ENCODE results near the gene CPEB3. TPM values are rescaled to one million over a fixed set of nuclear protein-coding genes. Genes with fewer than 3 reads are reported as not detected.
"Not testable (repeated sequence)": the region's sequence is repeated elsewhere in the genome, so short reads cannot be mapped to it uniquely, and the experiment has no call there.

Gene CPEB3
- total RNA-seq, 1 donor from 2014 or later, result 2.4 TPM

- Histone ChIP-seq H3K4me3 (ENCODE audit: low read depth, low read length) (no peak overlapping the region), H3K27me3 (ENCODE audit: control insufficient read depth, insufficient read depth, low read length) (no peaks in the 10 kb centered on the region), H3K36me3 (ENCODE audit: control insufficient read depth, insufficient read depth, low read length) (peaks cover 7% of the 10 kb centered on the region)
- TF ChIP-seq CTCF (IDR thresholded peaks at IDR 0.05; ENCODE audit: insufficient read depth, low read length, severe bottlenecking), result no peak
- DNase-seq (ENCODE audit: low read depth) (peak; percentile 25), FAIRE-seq (no peak)
Observed at GRCh38 chr10:92027141-92027540, 263.7 kb downstream of the CPEB3 start.

DNA sequence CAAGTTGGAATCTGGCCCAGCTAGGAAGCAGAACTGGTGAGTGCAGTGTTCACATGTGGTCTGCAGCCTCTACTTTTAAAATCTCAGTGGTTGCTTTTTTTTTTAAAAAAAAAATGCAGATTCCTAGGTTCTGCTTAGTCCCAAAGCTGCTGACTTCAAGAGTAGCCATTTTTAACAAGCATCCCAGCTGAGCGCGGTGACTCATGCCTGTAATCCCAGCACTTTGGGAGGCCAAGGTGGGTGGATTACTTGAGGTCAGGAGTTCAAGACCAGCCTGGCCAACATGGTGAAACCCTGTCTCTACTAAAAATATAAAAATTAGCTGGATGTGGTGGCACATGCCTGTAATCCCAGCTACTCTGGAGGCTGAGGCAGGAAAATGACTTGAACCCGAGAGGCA is 265.5 kb downstream of the CPEB3 start:
- H3K4me3 ChIP-seq (ENCODE audit: low read depth, low read length); H3K27me3 ChIP-seq (ENCODE audit: control insufficient read depth, insufficient read depth, low read length); H3K36me3 ChIP-seq (ENCODE audit: control insufficient read depth, insufficient read depth, low read length); FAIRE-seq; DNase-seq (ENCODE audit: low read depth): not testable (repeated sequence)

DNA sequence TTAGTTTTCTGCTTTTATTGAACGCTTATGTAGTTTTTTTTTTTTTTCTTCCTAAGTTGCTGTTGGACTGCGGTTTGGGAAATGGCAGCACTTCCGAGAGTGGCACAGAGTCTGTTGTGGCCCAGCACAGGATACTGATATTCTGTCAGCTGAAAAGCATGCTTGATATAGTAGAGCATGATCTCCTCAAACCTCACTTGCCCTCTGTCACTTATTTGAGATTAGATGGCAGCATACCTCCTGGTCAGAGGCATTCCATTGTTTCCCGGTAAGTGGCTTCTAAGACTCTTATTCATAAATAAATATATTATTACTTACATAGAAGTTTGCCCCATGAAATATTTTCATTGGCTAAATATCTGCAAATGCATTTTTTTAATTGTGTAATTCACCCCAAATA is 266.2 kb downstream of the CPEB3 start:
- FAIRE-seq (no peak), DNase-seq (ENCODE audit: low read depth) (no peak)
- Histone ChIP-seq H3K36me3 (ENCODE audit: control insufficient read depth, insufficient read depth, low read length) (peaks cover 8% of the 10 kb centered on the region), H3K4me3 (ENCODE audit: low read depth, low read length) (no peak overlapping the region), H3K27me3 (ENCODE audit: control insufficient read depth, insufficient read depth, low read length) (no peaks in the 10 kb centered on the region)
- TF ChIP-seq CTCF (IDR thresholded peaks at IDR 0.05; ENCODE audit: insufficient read depth, low read length, severe bottlenecking), result no peak

- no peak for TF ChIP-seq CTCF (IDR thresholded peaks at IDR 0.05; ENCODE audit: insufficient read depth, low read length, severe bottlenecking)
Observed at GRCh38 chr10:92014620-92015019, 276.3 kb downstream of the CPEB3 start.

GRCh38 chr10:92011560-92012214 is 279.2 kb downstream of the CPEB3 start:
- DNase-seq (ENCODE audit: low read depth) (peak; percentile 89), FAIRE-seq (no peak)
- Histone ChIP-seq H3K4me3 (ENCODE audit: low read depth, low read length) (no peak overlapping the region), H3K36me3 (ENCODE audit: control insufficient read depth, insufficient read depth, low read length) (peaks cover 7% of the 10 kb centered on the region), H3K27me3 (ENCODE audit: control insufficient read depth, insufficient read depth, low read length) (no peaks in the 10 kb centered on the region)
- no peak for TF ChIP-seq CTCF (IDR thresholded peaks at IDR 0.05; ENCODE audit: insufficient read depth, low read length, severe bottlenecking)

More at GRCh38 chr10:92014620-92015019, 276.3 kb downstream of the CPEB3 start:
- H3K27me3 ChIP-seq (ENCODE audit: control insufficient read depth, insufficient read depth, low read length), result no peaks in the 10 kb centered on the region
- DNase-seq (ENCODE audit: low read depth) (peak; percentile 21), FAIRE-seq (no peak)
- no peak overlapping the region for H3K4me3 ChIP-seq (ENCODE audit: low read depth, low read length)
- peaks cover 8% of the 10 kb centered on the region for H3K36me3 ChIP-seq (ENCODE audit: control insufficient read depth, insufficient read depth, low read length)

DNA sequence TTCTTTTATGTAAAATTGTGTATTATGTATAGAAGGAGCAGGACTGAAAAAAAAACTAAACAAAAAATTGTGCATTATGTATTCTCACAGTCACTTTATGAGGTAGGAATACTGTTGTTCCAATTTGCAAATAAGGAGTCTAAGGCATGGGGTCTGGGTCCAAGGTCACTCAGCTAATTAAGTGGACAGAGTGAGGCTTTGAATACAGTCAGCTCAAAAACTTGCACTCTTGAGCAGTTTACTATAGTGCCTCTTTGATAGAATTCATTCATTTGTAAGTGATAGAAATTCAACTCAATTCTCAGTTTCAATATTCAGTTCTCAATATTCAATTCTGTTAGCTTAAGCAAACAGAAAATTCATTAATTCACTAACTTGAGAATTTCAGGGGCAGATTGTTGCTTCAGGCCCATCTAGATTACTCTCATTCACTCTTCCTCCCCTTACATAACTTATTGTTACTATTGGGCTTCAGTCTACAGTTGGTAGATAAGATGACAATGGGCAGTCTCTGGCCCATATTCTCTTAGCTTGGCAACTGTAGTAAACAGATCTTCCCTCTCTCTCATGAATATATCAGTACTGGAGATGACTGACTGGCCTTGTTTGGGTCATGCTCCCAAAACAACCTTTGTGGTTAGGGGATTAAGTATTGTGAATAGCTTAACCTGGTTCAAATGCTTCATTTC is 280.7 kb downstream of the CPEB3 start:
- H3K36me3 ChIP-seq (ENCODE audit: control insufficient read depth, insufficient read depth, low read length), result peaks cover 6% of the 10 kb centered on the region
- FAIRE-seq (no peak), DNase-seq (ENCODE audit: low read depth) (no peak)
- no peaks in the 10 kb centered on the region for H3K27me3 ChIP-seq (ENCODE audit: control insufficient read depth, insufficient read depth, low read length)
- TF ChIP-seq CTCF (IDR thresholded peaks at IDR 0.05; ENCODE audit: insufficient read depth, low read length, severe bottlenecking), result no peak
- H3K4me3 ChIP-seq (ENCODE audit: low read depth, low read length), result no peak overlapping the region

All from bronchial epithelial cell (primary cell).